Measurements from ENCODE around the gene CSKMT.

- no peak for TF ChIP-seq CTCF (IDR thresholded peaks at IDR 0.05; ENCODE audit: borderline replicate concordance, extremely low read depth, low read length, poor library complexity, severe bottlenecking)
- no peak for TF ChIP-seq EZH2 (IDR thresholded peaks at IDR 0.05; ENCODE audit: borderline replicate concordance, low read depth, low read length, severe bottlenecking)
Observed at GRCh38 chr11:62645946-62646824, 18.9 kb upstream of the CSKMT start, which contains the start of gene GANAB.
